AG04450 (cell line): ENCODE data around the gene MIS12. TPM values are rescaled to one million over a fixed set of nuclear protein-coding genes. Genes with fewer than 3 reads are reported as not detected.
A peak's percentile ranks its signal among the peaks of the same experiment; 100 is the strongest.

Experiments
- CTCF ChIA-PET: fragments of 300-600, 350-600 bp; formaldehyde crosslinking; extraction: SDS; loops from one replicate; lab custom pipeline; 2022; ENCODE audit warnings: antibody characterized with exemption, inconsistent platforms; lab: Charles Lee
- POLR2A ChIA-PET: fragments of 350-600 bp; formaldehyde crosslinking; extraction: SDS; loops from one replicate; lab custom pipeline; 2021; ENCODE audit warnings: antibody characterized with exemption, inconsistent platforms; lab: Yijun Ruan, JAX
- DNase-seq: peaks from one replicate; pipeline ENCODE4 v3.0.0-alpha.2; 2011; ENCODE audit warnings: low read depth, low spot score
- H3K27ac ChIP-seq: one replicate; pipeline ENCODE4 v1.5.1; 2012; ENCODE audit warnings: low read depth, low read length, control low read depth
- H3K27me3 ChIP-seq: one replicate; pipeline ENCODE4 v1.6.0; 2012; ENCODE audit warnings: low read length; ENCODE audit not compliant: control insufficient read depth, insufficient read depth
- H3K4me3 ChIP-seq: 2 replicates; pipeline ENCODE4 v1.5.1; 2011; ENCODE audit warnings: mild to moderate bottlenecking, low read depth, low read length, control low read depth
- H3K9me3 ChIP-seq: 2 replicates; pipeline ENCODE4 v1.5.1; 2012; ENCODE audit warnings: low read length; ENCODE audit not compliant: control insufficient read depth, insufficient read depth
- CTCF ChIP-seq: IDR thresholded peaks from 2 replicates; pipeline ENCODE4 v1.5.1; 2011; ENCODE audit warnings: low read depth, low read length, control low read depth, inconsistent platforms
- polyA plus RNA-seq: library from polyadenylated mRNA; depleted of rRNA; stranded (reverse); fragments of >200 nt; gene quantifications from 2 replicates; pipeline ENCODE4 v1.2.3, GENCODE V29; 2011

Gene MIS12
- polyA plus RNA-seq, 1 experiment: 13.7 TPM

DNA sequence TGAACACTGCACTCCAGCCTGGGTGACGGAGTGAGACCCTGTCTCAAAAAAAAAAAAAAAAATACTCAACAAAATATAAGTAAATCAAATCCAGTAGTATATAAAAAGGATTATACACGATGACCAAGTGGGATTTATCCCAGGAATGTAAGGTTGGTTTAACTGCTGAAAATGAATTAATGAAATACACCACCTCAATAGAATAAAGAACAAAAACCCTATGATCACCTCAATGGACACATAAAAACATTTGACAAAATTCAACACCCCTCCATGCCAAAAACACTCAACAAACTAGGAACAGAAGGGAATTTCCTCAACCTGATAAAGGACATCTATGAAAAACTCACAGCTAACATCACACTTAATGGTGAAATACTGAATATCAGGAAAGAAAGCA, 6.6 kb downstream of the MIS12 start:
- Histone ChIP-seq H3K4me3 (no peak overlapping the region), H3K27ac (no peak overlapping the region), H3K9me3 (peaks cover 20% of the 10 kb centered on the region), H3K27me3 (no peaks in the 10 kb centered on the region)
- POLR2A ChIA-PET: interaction anchor here (0.5 kb wide), 1 partner anchor 950 kb away, joined by 7 read pairs; no protein-coding TSS in a partner anchor
- no peak for DNase-seq
- CTCF ChIA-PET: interaction anchor here (0.7 kb wide), 1 partner anchor 25 kb away, joined by 3 read pairs; no protein-coding TSS in a partner anchor
- TF ChIP-seq CTCF: no peak

- ChIA-PET POLR2A (interaction anchor here (1.1 to 3.3 kb wide), 8 partner anchors 8 to 85 kb away, joined by 3 to 21 read pairs (median 10); partner anchors contain the start of genes DERL2, DHX33, MIS12 and NLRP1), CTCF (interaction anchor here (0.8 to 1.4 kb wide), 3 partner anchors 53 to 85 kb away, joined by 3 to 4 read pairs (median 4); partner anchors contain the start of genes C1QBP and NLRP1)
- Histone ChIP-seq H3K27me3 (no peaks in the 10 kb centered on the region), H3K9me3 (peaks cover 9% of the 10 kb centered on the region; the same call in 1 of the 2 replicates), H3K27ac (peak overlapping the region; percentile 39), H3K4me3 (peak overlapping the region; percentile 83)
- TF ChIP-seq CTCF: no peak
- DNase-seq: no peak
These were observed 13.3 kb downstream of the MIS12 start for GRCh38 chr17:5499476-5500231.

- Histone ChIP-seq H3K27me3 (no peaks in the 10 kb centered on the region), H3K4me3 (peak overlapping the region; percentile 83), H3K27ac (peak overlapping the region; percentile 39), H3K9me3 (peaks cover 6% of the 10 kb centered on the region; the same call in 1 of the 2 replicates)
- DNase-seq: no peak
- TF ChIP-seq CTCF: no peak
- CTCF ChIA-PET: interaction anchor here (0.8 to 1.4 kb wide), 3 partner anchors 52 to 84 kb away, joined by 3 to 4 read pairs (median 4); partner anchors contain the start of genes C1QBP and NLRP1
- POLR2A ChIA-PET: interaction anchor here (1.1 to 3.3 kb wide), 8 partner anchors 9 to 84 kb away, joined by 3 to 21 read pairs (median 10); partner anchors contain the start of genes DERL2, DHX33, MIS12 and NLRP1
These were observed 13.9 kb downstream of the MIS12 start for GRCh38 chr17:5500247-5500588.

DNA sequence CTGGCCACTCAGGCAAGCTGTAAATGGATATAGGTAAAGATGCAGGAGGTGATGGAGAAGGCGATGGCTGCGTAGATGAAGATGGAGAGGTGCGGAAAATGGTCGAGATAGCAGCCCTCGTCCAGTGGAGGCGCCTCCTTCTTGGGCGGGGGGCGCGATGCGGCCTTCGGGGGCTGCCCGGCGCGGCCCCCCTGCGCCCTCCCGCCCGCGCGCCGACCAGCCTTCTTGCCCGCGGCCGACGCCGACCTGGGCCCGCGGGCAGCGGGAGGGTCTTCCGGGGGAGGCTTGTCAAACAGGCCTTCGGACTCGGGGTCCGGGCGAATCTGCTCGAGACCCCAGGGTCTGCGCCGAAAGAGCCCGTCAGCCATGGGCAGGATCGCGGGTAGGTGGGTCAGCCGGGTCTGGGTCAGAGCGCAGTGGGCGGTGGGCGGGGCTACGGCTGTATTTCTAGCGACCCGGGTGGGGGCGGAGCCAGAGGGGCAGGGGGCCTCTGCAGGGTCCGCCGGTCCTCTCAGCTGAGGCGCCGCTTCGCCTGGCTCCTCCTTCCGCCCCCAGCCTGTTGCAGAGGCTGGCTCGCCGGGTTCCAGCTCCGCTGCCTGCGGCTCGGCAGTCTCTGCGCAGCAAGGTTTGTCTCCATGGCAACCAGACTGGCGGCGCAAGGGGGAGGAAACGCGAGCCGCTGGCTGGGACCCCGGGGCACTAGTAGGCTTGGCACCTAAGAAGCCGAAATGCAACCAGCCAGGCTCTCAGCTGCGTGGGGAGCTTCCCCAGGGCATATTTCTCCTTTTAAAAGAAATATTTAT, 14.4 kb downstream of the MIS12 start:
- Histone ChIP-seq H3K27me3 (no peaks in the 10 kb centered on the region), H3K9me3 (peaks cover 5% of the 10 kb centered on the region; the same call in 1 of the 2 replicates), H3K4me3 (peak overlapping the region; percentile 83), H3K27ac (peak overlapping the region; percentile 52)
- peak; percentile 88 for DNase-seq
- ChIA-PET POLR2A (interaction anchor here (0.6 to 3.3 kb wide), 8 partner anchors 8 to 32 kb away, joined by 4 to 21 read pairs (median 10); partner anchors contain the start of genes DERL2, DHX33 and MIS12), CTCF (interaction anchor here (1.2 to 1.4 kb wide), 2 partner anchors 61 to 83 kb away, joined by 4 read pairs; partner anchors contain the start of genes C1QBP and NLRP1)
- no peak for TF ChIP-seq CTCF
